C4-2B (cell line): ENCODE data around the gene CLIC3.

Experiments used
- H3K27ac ChIP-seq: fragments of 450-650 bp; 2 replicates; pipeline ENCODE4 v1.5.1; 2017
- ZFX ChIP-seq: fragments of 450-650 bp; IDR thresholded peaks from 2 replicates; pipeline ENCODE4 v1.6.1; 2017
- TF ChIP-seq, protein P1 (sequence below): fragments of 450-650 bp; conservative IDR thresholded peaks from 2 replicates; pipeline ENCODE4 v1.5.1; 2017; ENCODE audit warnings: mild to moderate bottlenecking

CLIC3 gene, protein sequence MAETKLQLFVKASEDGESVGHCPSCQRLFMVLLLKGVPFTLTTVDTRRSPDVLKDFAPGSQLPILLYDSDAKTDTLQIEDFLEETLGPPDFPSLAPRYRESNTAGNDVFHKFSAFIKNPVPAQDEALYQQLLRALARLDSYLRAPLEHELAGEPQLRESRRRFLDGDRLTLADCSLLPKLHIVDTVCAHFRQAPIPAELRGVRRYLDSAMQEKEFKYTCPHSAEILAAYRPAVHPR

DNA sequence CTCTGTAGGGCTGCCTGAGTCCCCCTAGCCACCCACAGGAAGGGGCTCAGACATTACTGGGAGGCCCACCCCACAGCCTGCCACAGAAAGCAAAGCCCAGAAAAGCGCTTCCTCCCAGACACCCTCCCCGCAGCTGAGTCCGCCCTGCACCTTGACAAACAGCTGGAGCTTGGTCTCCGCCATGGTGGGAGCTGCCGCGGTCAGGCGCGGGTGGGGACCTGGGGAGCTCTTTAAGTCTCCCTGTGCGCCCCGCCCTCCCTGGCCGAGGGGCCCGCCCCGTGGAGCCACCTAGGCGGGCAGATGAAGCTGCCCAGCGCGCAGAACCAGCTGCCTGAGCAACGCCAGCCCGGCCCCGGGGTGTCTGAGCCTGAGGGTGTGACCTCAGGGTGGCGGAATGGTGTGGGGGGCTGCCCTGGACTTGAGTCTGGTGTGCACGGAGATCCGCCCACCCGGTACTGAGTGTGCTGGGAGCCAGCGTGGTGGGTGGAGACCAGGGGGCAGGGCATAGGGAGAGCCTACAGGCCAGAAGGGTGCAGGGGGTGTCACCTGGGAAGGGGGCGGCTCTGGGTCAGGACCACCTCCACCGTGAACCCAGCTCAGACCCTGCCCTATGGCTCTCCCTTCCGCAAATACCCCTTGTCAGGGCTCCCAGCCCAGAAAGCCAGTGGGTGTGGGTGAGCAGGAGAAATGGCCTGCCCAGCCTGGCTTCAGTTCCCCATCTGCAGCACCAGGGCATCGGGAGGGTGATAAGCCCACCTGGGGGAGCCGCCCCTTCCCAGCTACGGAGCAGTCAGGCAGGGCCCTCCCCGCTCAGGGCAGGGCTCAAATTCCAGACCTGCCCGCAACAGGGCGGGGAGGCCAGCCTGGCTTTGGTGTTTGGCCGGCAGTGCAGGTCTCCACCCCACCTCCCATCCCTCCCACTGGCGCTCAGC lies at the start of gene CLIC3:
CLIC3 (minus strand) TSS at position 208 of the 932 bp plus-strand sequence; CDS start at position 183, 25 bp downstream.
- TF ChIP-seq ZFX = no peak
- TF ChIP-seq, protein P1, sequence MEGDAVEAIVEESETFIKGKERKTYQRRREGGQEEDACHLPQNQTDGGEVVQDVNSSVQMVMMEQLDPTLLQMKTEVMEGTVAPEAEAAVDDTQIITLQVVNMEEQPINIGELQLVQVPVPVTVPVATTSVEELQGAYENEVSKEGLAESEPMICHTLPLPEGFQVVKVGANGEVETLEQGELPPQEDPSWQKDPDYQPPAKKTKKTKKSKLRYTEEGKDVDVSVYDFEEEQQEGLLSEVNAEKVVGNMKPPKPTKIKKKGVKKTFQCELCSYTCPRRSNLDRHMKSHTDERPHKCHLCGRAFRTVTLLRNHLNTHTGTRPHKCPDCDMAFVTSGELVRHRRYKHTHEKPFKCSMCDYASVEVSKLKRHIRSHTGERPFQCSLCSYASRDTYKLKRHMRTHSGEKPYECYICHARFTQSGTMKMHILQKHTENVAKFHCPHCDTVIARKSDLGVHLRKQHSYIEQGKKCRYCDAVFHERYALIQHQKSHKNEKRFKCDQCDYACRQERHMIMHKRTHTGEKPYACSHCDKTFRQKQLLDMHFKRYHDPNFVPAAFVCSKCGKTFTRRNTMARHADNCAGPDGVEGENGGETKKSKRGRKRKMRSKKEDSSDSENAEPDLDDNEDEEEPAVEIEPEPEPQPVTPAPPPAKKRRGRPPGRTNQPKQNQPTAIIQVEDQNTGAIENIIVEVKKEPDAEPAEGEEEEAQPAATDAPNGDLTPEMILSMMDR = no peak
- no peak within 1 kb of the TSS for H3K27ac ChIP-seq

DNA sequence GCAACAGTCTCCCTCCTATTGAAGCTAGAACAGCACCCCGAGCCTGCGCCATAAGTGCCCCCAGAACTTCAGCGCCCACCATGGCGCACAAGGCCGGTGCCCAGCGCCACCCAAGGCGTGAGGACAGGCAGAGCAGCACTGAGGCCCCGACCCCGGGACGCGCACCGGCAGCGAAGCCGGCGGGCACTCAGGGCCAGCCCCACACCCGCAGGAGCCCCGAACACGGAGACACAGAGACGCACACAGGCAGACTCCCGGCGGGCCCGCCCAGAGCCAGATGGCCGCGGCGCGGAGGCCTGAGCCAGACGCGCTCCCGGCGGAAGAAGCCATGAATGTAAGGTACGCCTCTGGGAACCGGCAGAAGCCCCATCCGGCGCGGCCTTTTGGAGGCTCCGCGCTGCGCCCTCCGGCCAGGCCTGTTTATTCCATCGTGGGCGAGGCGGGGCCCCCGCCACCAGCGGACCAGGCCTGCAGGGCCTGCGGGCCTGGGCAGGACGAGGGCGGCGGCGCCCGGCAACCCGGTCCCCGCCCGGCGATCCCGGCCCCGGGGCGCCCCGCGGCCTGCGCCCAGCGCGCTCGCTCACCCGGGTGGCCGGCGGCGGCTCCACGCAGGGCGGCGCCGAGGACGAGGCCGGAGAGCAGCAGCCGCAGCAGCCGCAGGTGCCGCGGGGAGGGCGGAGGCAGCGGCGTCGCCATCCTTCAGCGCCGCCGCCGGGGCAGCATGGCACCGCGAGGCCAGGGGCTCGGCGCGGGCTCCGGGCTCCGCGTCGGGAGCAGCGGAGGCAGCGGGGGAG lies 49.1 kb upstream of the CLIC3 start:
- peak overlapping the region; percentile 94 for H3K27ac ChIP-seq
- TF ChIP-seq, protein P1 = no peak
- peak; percentile 98 for TF ChIP-seq ZFX

DNA sequence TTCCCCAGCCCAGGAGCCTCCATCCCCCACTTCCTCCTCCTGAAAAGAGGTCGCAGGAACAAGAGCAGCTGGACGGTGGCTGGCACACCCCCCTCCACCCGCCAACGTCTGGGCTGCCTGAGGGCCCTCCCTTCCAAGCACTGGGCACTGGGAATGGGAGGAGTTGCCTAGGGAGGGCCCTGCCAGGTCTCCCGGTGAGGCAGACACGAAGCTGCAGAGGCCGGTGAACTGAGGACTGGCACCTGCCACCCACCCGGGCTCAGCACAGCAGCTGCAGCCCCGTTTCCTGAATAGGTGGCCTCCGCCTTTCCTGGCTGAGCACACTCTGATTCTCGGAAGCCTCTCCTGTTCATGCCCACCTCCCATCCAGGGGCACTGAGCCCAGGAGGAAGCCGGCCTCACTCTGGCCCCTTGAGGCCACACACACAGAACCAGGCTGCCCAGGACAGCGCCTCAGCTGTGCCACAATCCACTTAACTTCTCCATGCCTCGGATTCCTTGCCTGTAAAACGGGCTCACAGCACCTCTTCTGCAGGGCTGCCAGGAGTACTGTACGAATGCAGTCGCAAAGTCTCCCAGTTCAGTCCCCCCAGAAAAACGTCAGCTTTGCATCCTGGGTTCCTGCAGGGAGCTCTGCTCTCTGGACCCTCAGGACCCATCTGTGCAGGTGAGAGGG lies 48.3 kb upstream of the CLIC3 start:
- no peak for TF ChIP-seq ZFX
- TF ChIP-seq, protein P1 = no peak

DNA sequence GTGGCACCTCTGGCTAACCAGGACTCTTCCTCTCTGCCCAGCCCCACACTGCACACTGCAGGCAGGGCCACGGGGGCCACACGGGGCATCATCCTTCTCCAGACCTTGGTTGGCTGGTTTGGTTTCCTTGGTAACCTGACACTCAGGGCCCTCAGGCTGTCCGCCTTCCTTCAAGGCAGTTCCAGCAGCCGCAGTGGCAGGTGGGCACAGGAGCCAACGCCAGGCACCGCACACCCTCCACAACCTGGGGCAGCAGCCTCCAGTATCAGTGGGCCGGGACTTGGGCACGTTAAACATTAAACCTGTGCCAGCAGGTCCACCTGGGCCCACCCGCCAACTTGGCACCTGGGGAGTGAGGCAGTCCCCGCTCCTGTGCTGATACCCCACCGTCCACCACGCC lies 47.7 kb upstream of the CLIC3 start:
- no peak for TF ChIP-seq ZFX
- TF ChIP-seq, protein P1 = no peak
- peak overlapping the region; percentile 94 for H3K27ac ChIP-seq

More for the DNA sequence above, 48.3 kb upstream of the CLIC3 start:
- H3K27ac ChIP-seq = peak overlapping the region; percentile 94

DNA sequence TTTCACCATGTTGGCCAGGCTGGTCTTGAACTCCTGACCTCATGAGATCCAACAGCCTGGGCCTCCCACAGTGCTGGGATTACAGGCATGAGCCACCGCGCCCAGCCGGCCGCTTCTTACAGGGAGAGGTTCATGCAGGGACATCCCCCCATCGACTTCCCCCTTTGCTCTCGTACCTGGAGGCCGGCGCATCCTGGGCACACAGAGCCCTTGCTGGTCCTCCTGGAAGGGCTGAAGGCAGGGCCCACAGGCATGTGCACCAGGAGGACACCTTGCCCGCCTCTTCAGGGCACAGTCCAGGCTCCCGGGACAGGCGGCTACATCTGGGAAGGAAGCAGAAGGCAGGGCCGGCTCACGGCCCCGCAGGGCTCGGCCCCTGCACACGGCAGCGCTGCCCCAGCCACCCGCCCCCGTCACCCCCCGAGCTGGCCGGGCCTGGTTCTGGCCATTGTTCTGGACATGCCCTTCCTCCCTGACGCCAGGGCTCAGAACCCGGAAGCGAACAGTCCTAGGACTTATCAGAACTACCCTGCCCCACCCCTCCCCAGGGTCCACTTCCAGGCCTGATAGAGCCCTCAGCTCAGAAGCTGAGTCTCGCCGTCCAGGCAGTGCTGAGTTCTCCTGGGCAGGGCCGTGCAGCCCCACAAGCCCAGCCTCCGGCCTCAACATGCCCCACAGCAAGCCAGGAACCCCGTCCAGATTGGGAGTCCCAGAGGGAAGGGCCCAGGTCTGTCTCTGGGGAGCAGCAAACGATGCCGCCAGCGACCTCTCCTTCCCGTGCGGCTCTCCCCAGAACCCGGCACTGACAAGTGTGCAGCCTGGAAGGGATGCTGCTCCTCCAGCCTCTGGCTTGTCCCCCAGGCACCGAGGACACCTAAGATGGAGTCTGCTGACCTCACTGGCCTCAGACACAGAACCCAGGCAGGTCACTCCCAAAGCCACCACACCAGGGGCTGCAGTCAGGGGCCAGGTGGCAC lies 46.7 kb upstream of the CLIC3 start:
- TF ChIP-seq ZFX = no peak
- TF ChIP-seq, protein P1 = no peak
- peak overlapping the region; percentile 94 for H3K27ac ChIP-seq

DNA sequence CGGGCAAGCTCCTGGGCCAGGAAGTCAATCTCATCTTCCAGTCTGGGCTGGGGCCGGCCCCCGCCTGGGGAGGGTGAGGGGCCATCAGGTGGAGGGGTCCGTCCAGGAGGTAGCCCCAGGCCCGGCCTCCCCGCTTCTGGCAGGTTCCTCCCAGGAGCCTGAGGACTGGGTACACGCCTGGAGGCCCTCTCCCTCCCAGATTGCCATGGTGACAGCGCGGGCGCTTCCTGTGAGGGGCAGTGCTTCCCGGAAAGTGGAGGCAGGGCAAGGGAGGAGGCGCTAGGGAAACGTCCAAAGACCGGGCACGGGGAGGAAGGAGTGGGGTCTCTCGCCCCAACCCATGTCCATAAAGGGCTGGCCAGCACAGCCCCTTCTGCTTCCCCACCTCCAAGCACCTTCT lies 44.8 kb upstream of the CLIC3 start:
- H3K27ac ChIP-seq = no peak overlapping the region
- TF ChIP-seq, protein P1 = no peak
- TF ChIP-seq ZFX = no peak
